Stimulated activated CD4-positive, alpha-beta T cell treated with anti-CD3 and anti-CD28 coated beads, Interleukin-12 subunit alpha, Interleukin-12 subunit beta, amount 100 ng/mL, for 48 hours (primary cell): ENCODE measurements around the gene LIM2.
A peak's percentile ranks its signal among the peaks of the same experiment; 100 is the strongest.
"Not testable (repeated sequence)": the region's sequence is repeated elsewhere in the genome, so short reads cannot be mapped to it uniquely, and the experiment has no call there.

ENCODE experiments used
- DNase-seq, 3 donors: peaks; one replicate each; pipeline ENCODE4 v3.0.0-alpha.2; 2020; ENCODE audit warnings: low read depth in 2 of 3, low spot score in 1 of 3

The LIM2 gene, protein sequence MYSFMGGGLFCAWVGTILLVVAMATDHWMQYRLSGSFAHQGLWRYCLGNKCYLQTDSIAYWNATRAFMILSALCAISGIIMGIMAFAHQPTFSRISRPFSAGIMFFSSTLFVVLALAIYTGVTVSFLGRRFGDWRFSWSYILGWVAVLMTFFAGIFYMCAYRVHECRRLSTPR

GRCh38 chr19:51387924-51388389 is at the start of gene LIM2:
Gene LIM2 (minus strand): TSS chr19:51387974. CDS start chr19:51387443, 531 bp downstream.
- DNase-seq = no peak

DNA sequence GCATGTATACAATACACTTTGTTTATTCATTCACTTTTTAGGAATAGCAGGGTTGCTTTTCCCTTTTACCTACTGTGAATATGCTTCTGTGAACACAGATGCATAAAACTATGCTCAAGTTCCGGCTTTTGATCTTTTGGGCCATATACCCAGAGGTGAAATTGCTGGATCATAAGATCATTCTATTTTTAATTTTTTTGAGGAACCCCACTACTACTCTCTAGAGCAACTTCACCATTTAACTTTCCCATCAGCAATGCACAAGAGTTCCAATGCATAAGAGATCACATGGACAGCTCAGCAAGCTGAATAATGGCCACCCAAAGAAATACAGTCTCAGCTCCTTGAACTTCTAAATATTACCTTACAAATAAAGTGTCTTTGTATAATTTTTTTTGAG is 46.7 kb upstream of the LIM2 start:
- no peak for DNase-seq

GRCh38 chr19:51433043-51433442 is 45.3 kb upstream of the LIM2 start:
- no peak for DNase-seq

GRCh38 chr19:51431124-51431523 is 43.4 kb upstream of the LIM2 start:
- no peak for DNase-seq

GRCh38 chr19:51430221-51430620 is 42.4 kb upstream of the LIM2 start:
- no peak for DNase-seq

DNA sequence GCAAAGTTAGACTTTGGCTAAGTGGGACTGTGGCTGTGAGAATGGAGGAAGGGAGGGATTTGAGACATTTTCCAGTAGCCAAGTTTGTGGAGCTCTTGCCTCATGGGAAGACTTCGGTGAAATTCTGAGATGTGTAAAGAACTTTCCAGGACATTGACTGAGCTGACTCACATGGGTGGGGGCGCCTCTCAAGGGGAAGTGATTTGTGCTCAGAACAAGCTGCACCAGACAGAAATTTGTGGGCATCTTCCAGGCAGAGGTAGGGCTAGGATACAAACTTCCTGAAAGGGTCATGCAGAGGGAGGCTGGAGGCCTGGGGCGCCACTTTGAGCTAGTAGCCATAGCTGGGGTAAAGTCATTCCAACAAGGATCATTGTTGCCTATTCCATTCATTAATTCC is 39.4 kb upstream of the LIM2 start:
- no peak for DNase-seq

GRCh38 chr19:51422053-51422448 is 34.3 kb upstream of the LIM2 start:
- DNase-seq = peak; percentile 79 to 97 (median 90)

GRCh38 chr19:51421229-51422052 is 33.7 kb upstream of the LIM2 start:
- DNase-seq = no peak

- not testable (repeated sequence) for DNase-seq
Measured at GRCh38 chr19:51420511-51420910, 32.7 kb upstream of the LIM2 start.

- DNase-seq = no peak
Measured at GRCh38 chr19:51418707-51419106, 30.9 kb upstream of the LIM2 start.

DNA sequence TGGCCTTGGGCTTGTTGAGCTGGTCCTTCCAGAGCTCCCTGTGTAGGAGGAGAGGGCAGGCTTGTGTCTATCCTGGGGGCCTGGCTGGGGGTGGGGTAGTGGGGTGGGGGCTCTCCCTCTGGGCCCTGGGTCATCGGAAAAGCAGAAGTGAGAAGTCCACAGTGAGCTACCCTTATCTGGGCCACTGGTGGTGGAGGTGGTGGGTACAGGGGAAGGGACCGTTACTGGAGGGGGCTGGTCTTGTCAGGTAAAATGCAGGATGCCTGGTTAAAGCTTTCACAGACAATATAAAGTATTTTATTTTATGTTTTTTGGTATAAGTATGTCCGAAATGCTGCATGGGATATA is 30.0 kb upstream of the LIM2 start:
- DNase-seq = no peak

GRCh38 chr19:51417107-51417809 is 29.5 kb upstream of the LIM2 start, which contains the start of gene SIGLEC10:
Gene SIGLEC10 (minus strand): TSS chr19:51417642. CDS start chr19:51417581, 61 bp downstream.
- peak in 2 of 3 donors; percentile 33 to 48 for DNase-seq

DNA sequence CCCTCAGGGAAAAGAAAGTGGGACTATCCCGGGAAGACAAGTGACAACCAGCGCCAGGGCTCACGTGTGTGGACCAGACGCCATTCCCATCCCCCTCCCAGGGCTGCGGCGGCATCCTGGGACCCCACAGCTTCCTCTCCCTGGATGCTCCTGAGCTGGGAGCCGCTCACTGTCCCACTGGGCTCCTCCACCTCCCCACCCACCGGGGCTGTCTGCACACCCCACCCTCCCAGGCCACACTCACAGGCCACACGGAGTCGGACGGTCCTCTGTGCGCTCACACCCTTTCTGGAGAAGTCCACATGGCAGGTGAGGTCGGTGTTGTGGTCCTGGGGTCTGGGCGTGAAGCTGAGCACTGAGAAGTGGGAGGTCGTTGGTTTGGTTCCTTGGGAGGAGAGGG is 28.6 kb upstream of the LIM2 start:
- not testable (repeated sequence) for DNase-seq

DNA sequence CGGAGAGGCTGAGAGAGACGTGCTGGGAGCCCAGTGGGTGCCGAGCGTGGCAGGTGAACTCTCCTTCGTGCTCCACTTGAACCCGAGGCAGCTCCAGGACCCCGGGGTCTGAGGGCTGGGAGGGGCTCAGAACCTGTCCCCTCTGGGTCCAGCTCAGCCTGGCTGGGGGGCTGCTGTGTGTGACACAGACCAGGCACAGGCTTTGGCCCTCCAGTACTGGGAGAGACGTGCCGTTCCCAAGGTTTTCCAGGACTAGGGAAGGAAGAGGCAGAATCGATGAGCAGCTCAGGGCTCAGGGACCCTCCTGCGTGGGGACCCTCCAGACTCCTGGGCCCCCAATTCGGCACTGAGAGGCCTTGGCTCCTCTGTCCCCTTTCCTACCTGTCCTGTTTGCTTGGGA is 27.4 kb upstream of the LIM2 start:
- DNase-seq = no peak

GRCh38 chr19:51410950-51411748 is 23.4 kb upstream of the LIM2 start:
- DNase-seq = no peak

- no peak for DNase-seq
Measured at GRCh38 chr19:51407511-51408131, 19.8 kb upstream of the LIM2 start.

- no peak for DNase-seq
Measured at GRCh38 chr19:51402117-51402516, 14.3 kb upstream of the LIM2 start.

DNA sequence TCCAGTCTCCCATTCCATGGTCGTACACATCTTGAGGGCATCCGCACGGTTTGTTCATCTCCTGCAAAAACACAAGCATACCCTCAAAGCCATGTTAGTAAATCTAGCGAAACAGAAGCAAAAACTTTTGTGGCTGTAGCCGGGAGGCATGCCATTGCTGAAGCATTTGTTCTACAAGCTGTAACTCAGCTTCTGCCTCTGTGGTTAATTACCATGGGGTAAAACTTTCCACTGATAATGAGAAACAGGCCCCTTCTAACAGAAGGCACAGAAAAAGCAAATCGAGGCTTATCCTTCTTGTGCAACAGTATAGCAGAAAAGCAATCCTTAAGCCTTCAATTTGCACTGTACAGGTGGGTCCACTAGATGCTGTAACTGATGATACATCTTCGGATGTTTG is 12.2 kb upstream of the LIM2 start:
- DNase-seq = not testable (repeated sequence)

DNA sequence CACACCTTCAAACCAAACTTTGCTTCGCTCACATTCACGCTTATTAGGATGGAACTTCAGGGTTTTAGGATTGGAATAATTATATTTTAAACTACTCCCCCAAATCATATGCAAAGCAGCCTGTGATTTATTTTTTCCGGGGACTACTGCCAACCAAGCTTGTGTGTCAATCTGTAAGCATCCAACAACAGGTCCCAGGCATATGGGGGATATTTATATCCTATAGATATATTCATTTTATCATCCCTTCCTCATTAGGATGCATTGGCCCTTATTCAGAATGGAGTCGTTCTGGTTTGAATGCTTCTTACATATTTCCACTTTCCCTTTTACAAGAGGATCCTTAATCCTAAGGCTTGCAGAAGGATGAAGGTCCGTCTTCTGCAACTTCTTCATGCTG is 11.5 kb upstream of the LIM2 start:
- DNase-seq = no peak

DNA sequence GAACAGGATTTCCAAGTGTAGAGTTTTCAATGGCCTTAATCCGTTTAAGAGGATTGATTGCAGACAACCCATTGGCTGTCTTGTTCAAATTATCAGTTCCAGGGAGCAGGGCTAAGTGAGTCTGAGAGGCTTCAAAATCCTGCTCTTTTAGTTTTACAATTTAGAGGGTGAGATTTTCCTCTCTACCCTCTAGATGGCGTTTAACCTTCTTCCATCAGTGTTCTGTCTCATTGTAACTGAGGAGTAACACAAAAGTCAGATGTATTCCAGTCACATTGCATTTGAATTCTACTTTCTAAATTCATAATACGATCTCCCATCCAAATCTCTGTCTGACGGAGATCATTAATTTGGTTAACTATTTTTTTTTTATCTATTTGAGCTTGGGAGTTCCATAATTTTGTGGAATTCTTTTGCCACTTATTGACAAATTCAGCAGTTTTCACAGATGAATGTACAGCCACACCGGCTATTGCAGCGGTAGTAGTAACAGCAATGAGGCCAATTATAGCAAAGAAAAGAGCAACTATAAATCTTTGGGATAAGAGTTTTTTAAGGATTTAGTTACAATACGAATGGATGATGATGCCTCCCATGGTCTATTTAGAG is 10.4 kb upstream of the LIM2 start:
- no peak for DNase-seq
